Measurements from ENCODE around the gene NPTX1. TPM values are rescaled to one million over a fixed set of nuclear protein-coding genes. Genes with fewer than 3 reads are reported as not detected.
"Not testable (repeated sequence)": the region's sequence is repeated elsewhere in the genome, so short reads cannot be mapped to it uniquely, and the experiment has no call there.

Gene NPTX1
- 1 to 10 TPM in 2 of 4 donors, under 1 TPM in 2; 0.44 to 1.3 (median 0.89) TPM for polyA plus RNA-seq (ENCODE audit: insufficient read length in 4 of 4)

GRCh38 chr17:80475910-80476876 lies at the start of gene NPTX1:
Gene NPTX1, minus strand, starts transcription at chr17:80476607. Its CDS starts 161 bp downstream, at chr17:80476446.
- no peak for DNase-seq (ENCODE audit: low read depth in 4 of 4, low spot score in 3 of 4)

- DNase-seq (ENCODE audit: low read depth in 4 of 4, low spot score in 3 of 4) = no peak
Observed at GRCh38 chr17:80523956-80524712, 47.7 kb upstream of the NPTX1 start.

- DNase-seq (ENCODE audit: low read depth in 4 of 4, low spot score in 3 of 4) = no peak
Observed at GRCh38 chr17:80523054-80523744, 46.8 kb upstream of the NPTX1 start.

- DNase-seq (ENCODE audit: low read depth in 4 of 4, low spot score in 3 of 4) = no peak
Observed at GRCh38 chr17:80520810-80521455, 44.5 kb upstream of the NPTX1 start.

- no peak for DNase-seq (ENCODE audit: low read depth in 4 of 4, low spot score in 3 of 4)
Observed at GRCh38 chr17:80519091-80519781, 42.8 kb upstream of the NPTX1 start.

GRCh38 chr17:80518392-80518791 lies 42.0 kb upstream of the NPTX1 start:
- DNase-seq (ENCODE audit: low read depth in 4 of 4, low spot score in 3 of 4) = no peak

GRCh38 chr17:80517641-80518040 lies 41.2 kb upstream of the NPTX1 start:
- DNase-seq (ENCODE audit: low read depth in 4 of 4, low spot score in 3 of 4) = no peak

GRCh38 chr17:80516171-80516932 lies 39.9 kb upstream of the NPTX1 start:
- DNase-seq (ENCODE audit: low read depth in 4 of 4, low spot score in 3 of 4) = no peak

- no peak for DNase-seq (ENCODE audit: low read depth in 4 of 4, low spot score in 3 of 4)
Observed at GRCh38 chr17:80513892-80514291, 37.5 kb upstream of the NPTX1 start.

GRCh38 chr17:80513201-80513600 lies 36.8 kb upstream of the NPTX1 start:
- DNase-seq (ENCODE audit: low read depth in 4 of 4, low spot score in 3 of 4) = no peak

GRCh38 chr17:80512233-80512632 lies 35.8 kb upstream of the NPTX1 start:
- DNase-seq (ENCODE audit: low read depth in 4 of 4, low spot score in 3 of 4) = no peak

- DNase-seq (ENCODE audit: low read depth in 4 of 4, low spot score in 3 of 4) = no peak
Observed at GRCh38 chr17:80511222-80512180, 35.1 kb upstream of the NPTX1 start.

GRCh38 chr17:80510772-80511171 lies 34.4 kb upstream of the NPTX1 start:
- no peak for DNase-seq (ENCODE audit: low read depth in 4 of 4, low spot score in 3 of 4)

GRCh38 chr17:80510132-80510531 lies 33.7 kb upstream of the NPTX1 start:
- no peak for DNase-seq (ENCODE audit: low read depth in 4 of 4, low spot score in 3 of 4)

- DNase-seq (ENCODE audit: low read depth in 4 of 4, low spot score in 3 of 4) = no peak
Observed at GRCh38 chr17:80509311-80509710, 32.9 kb upstream of the NPTX1 start.

GRCh38 chr17:80507965-80508364 lies 31.6 kb upstream of the NPTX1 start:
- DNase-seq (ENCODE audit: low read depth in 4 of 4, low spot score in 3 of 4) = no peak

- not testable (repeated sequence) for DNase-seq (ENCODE audit: low read depth in 4 of 4, low spot score in 3 of 4)
Observed at GRCh38 chr17:80507177-80507576, 30.8 kb upstream of the NPTX1 start.
